ENCODE results near the gene OR51V1.
"Not testable (repeated sequence)": the region's sequence is repeated elsewhere in the genome, so short reads cannot be mapped to it uniquely, and the experiment has no call there.

Gene OR51V1

GRCh38 chr11:5188201-5188600 lies 12.3 kb downstream of the OR51V1 start:
- DNase-seq (ENCODE audit: low read depth), result no peak
- H3K4me3 ChIP-seq (ENCODE audit: control insufficient read depth, low read depth, low read length), result no peak overlapping the region
- TF ChIP-seq CTCF (conservative IDR thresholded peaks at IDR 0.05; ENCODE audit: control insufficient read depth, insufficient read depth, low read depth, low read length), result no peak

GRCh38 chr11:5178046-5178837 lies 22.2 kb downstream of the OR51V1 start:
- DNase-seq (ENCODE audit: low read depth), result no peak
- no peak for TF ChIP-seq CTCF (conservative IDR thresholded peaks at IDR 0.05; ENCODE audit: control insufficient read depth, insufficient read depth, low read depth, low read length)

GRCh38 chr11:5174934-5175333 lies 25.5 kb downstream of the OR51V1 start:
- TF ChIP-seq CTCF (conservative IDR thresholded peaks at IDR 0.05; ENCODE audit: control insufficient read depth, insufficient read depth, low read depth, low read length), result no peak
- no peak for DNase-seq (ENCODE audit: low read depth)
- no peak overlapping the region for H3K4me3 ChIP-seq (ENCODE audit: control insufficient read depth, low read depth, low read length)

More at GRCh38 chr11:5178046-5178837, 22.2 kb downstream of the OR51V1 start:
- no peak overlapping the region for H3K4me3 ChIP-seq (ENCODE audit: control insufficient read depth, low read depth, low read length)

- H3K4me3 ChIP-seq (ENCODE audit: control insufficient read depth, low read depth, low read length), result no peak overlapping the region
- TF ChIP-seq CTCF (conservative IDR thresholded peaks at IDR 0.05; ENCODE audit: control insufficient read depth, insufficient read depth, low read depth, low read length), result no peak
- DNase-seq (ENCODE audit: low read depth), result no peak
These were observed 28.6 kb downstream of the OR51V1 start for GRCh38 chr11:5171856-5172255.

GRCh38 chr11:5165898-5166297 lies 34.6 kb downstream of the OR51V1 start:
- H3K4me3 ChIP-seq (ENCODE audit: control insufficient read depth, low read depth, low read length); DNase-seq (ENCODE audit: low read depth): not testable (repeated sequence)

- DNase-seq (ENCODE audit: low read depth); H3K4me3 ChIP-seq (ENCODE audit: control insufficient read depth, low read depth, low read length): not testable (repeated sequence)
These were observed 35.7 kb downstream of the OR51V1 start for GRCh38 chr11:5164807-5165206.

- not testable (repeated sequence) for H3K4me3 ChIP-seq (ENCODE audit: control insufficient read depth, low read depth, low read length); DNase-seq (ENCODE audit: low read depth)
These were observed 39.4 kb downstream of the OR51V1 start for GRCh38 chr11:5161045-5161444.

GRCh38 chr11:5160217-5160616 lies 40.3 kb downstream of the OR51V1 start:
- not testable (repeated sequence) for H3K4me3 ChIP-seq (ENCODE audit: control insufficient read depth, low read depth, low read length); DNase-seq (ENCODE audit: low read depth)

- H3K4me3 ChIP-seq (ENCODE audit: control insufficient read depth, low read depth, low read length), result no peak overlapping the region
- TF ChIP-seq CTCF (conservative IDR thresholded peaks at IDR 0.05; ENCODE audit: control insufficient read depth, insufficient read depth, low read depth, low read length), result no peak
- DNase-seq (ENCODE audit: low read depth), result no peak
These were observed 40.7 kb downstream of the OR51V1 start for GRCh38 chr11:5159806-5160205.
